Gastroesophageal sphincter (tissue), 4 donors: ENCODE data around the gene ALDH16A1. TPM values are rescaled to one million over a fixed set of nuclear protein-coding genes. Genes with fewer than 3 reads are reported as not detected.

Experiments used
- ATAC-seq: fragments of 150-250 bp; one replicate; pipeline ENCODE4 v1.9.1; 2016; ENCODE audit warnings: mild to moderate bottlenecking, moderate library complexity
- H3K27ac ChIP-seq, 4 donors: fragments of 200-600 bp; sonication (generic) in 3 of 4; 1 replicate in 3 of 4; 2 replicates in 1 of 4; pipeline ENCODE4 v1.5.1; 2016 to 2019
- H3K27me3 ChIP-seq: fragments of 200-600 bp; sonication (generic); one replicate; pipeline ENCODE4 v1.5.1; 2019
- H3K36me3 ChIP-seq, 2 donors: fragments of 200-600 bp; sonication (generic); one replicate each; pipeline ENCODE4 v1.5.1; 2019; ENCODE audit warnings: control low read depth in 1 of 2
- H3K4me1 ChIP-seq, 3 donors: fragments of 200-600 bp; sonication (generic); 1 replicate in 2 of 3; 2 replicates in 1 of 3; pipeline ENCODE4 v1.5.1; 2016 to 2019; ENCODE audit warnings: control low read depth in 2 of 3
- H3K4me3 ChIP-seq, 2 donors: fragments of 200-600 bp; sonication (generic); one replicate each; pipeline ENCODE4 v1.5.1; 2019; ENCODE audit warnings: mild to moderate bottlenecking in 1 of 2, moderate library complexity in 1 of 2
- H3K9me3 ChIP-seq, 3 donors: fragments of 200-600 bp; sonication (generic); one replicate each; pipeline ENCODE4 v1.5.1; 2017 to 2019; ENCODE audit warnings: control low read depth in 2 of 3
- EP300 ChIP-seq: sonication (generic); formaldehyde crosslinking; IDR thresholded peaks from one replicate; pipeline ENCODE4 v1.6.1; 2017; ENCODE audit warnings: antibody characterized with exemption, mild to moderate bottlenecking
- POLR2A ChIP-seq, 2 donors: fragments of 450-650 bp; IDR thresholded peaks; one replicate each; pipeline ENCODE4 v1.6.1; 2017; ENCODE audit warnings: antibody characterized with exemption in 2 of 2, mild to moderate bottlenecking in 2 of 2, moderate library complexity in 1 of 2
- POLR2AphosphoS5 ChIP-seq: sonication (generic); formaldehyde crosslinking; IDR thresholded peaks from one replicate; pipeline ENCODE4 v1.6.1; 2017; ENCODE audit warnings: antibody characterized with exemption
- WGBS, 2 donors: methylation state at CpG; one replicate each; pipeline ENCODE4 v1.1.5; 2018; ENCODE audit warnings: low coverage in 1 of 2; 5-methylcytosine and 5-hydroxymethylcytosine counted together
- total RNA-seq, 4 donors: library from RNA; depleted of rRNA; stranded (reverse); fragments of >200 nt; gene quantifications; one replicate each; pipeline ENCODE4 v1.1.0, GENCODE V29; 2016
- TF ChIP-seq, protein P1 (sequence below), 4 experiments: fragments of 200-600 bp in 2 of 4; fragments of 450-650 bp in 2 of 4; sonication (generic) in 1 of 4; IDR thresholded peaks; one replicate each; pipeline ENCODE4 v1.5.1; 2017 to 2019; ENCODE audit warnings: antibody characterized with exemption in 4 of 4, mild to moderate bottlenecking in 2 of 4, moderate library complexity in 2 of 4

Gene ALDH16A1
- total RNA-seq, 4 donors from 2014 or later = 11.8 to 34.4 (median 22.2) TPM

DNA sequence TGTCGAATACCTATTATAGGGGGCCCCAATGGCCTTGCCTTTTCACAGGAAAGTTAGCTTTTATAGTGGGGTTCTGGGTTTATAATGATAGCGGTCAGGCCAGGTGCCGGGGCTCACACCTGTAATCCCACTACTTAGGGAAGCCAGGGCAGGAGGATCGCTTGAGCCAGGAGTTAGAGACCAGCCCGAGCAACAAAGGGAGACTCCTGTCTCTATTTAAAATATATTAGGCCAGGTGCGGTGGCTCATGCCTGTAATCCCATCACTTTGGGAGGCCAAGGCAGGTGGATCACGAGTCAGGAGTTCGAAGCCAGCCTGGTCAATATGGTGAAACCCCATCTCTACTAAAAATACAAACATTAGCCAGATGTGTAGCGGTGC is 50.5 kb downstream of the ALDH16A1 start:
- Histone ChIP-seq H3K27me3 (no peaks in the 10 kb centered on the region), H3K4me1 (peaks cover 0 to 44% (median 7%) of the 10 kb centered on the region in 3 donors), H3K36me3 (peaks cover 0 to 18% of the 10 kb centered on the region in 2 donors), H3K4me3 (no peak overlapping the region), H3K9me3 (no peaks in the 10 kb centered on the region), H3K27ac (no peak overlapping the region)
- WGBS, 2 donors = 67% methylated on average over 5 of the region's 9 CpGs; no CpG with 5 or more reads in 1 of the 2 donors
- TF ChIP-seq POLR2A (IDR thresholded peaks at IDR 0.05) (no peak), EP300 (no peak), POLR2AphosphoS5 (no peak)
- TF ChIP-seq, protein P1, sequence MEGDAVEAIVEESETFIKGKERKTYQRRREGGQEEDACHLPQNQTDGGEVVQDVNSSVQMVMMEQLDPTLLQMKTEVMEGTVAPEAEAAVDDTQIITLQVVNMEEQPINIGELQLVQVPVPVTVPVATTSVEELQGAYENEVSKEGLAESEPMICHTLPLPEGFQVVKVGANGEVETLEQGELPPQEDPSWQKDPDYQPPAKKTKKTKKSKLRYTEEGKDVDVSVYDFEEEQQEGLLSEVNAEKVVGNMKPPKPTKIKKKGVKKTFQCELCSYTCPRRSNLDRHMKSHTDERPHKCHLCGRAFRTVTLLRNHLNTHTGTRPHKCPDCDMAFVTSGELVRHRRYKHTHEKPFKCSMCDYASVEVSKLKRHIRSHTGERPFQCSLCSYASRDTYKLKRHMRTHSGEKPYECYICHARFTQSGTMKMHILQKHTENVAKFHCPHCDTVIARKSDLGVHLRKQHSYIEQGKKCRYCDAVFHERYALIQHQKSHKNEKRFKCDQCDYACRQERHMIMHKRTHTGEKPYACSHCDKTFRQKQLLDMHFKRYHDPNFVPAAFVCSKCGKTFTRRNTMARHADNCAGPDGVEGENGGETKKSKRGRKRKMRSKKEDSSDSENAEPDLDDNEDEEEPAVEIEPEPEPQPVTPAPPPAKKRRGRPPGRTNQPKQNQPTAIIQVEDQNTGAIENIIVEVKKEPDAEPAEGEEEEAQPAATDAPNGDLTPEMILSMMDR (IDR thresholded peaks at IDR 0.05) = no peak
- ATAC-seq = no peak

DNA sequence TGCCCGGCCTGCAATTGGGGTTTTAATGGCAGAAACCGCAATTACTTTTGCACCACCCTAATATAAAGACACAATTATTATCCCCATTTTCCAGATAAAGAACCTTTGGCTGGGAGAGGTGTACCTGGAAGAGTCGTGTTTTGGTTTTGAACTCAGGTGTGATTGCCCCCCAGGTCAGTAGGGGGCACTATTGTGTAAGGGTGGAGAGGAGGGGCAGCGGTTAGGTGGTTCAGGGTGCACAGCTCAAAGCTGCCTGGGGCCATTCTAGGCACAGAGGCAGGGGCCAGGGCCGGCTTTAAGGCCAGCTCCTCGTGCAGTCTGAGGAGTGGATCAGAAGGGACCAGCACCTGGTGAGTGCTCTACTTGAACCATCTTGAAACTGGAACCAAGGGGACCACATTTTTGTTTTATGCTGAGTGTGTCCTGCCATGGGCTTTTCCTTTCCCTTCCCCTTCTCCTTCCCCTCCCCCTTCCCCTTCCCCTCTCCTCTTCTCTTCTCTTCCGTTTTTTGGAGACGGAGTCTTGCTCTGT is 53.6 kb downstream of the ALDH16A1 start:
- WGBS, 2 donors = 25 to 46% methylated on average over 4 to 6 of the region's 8 CpGs

DNA sequence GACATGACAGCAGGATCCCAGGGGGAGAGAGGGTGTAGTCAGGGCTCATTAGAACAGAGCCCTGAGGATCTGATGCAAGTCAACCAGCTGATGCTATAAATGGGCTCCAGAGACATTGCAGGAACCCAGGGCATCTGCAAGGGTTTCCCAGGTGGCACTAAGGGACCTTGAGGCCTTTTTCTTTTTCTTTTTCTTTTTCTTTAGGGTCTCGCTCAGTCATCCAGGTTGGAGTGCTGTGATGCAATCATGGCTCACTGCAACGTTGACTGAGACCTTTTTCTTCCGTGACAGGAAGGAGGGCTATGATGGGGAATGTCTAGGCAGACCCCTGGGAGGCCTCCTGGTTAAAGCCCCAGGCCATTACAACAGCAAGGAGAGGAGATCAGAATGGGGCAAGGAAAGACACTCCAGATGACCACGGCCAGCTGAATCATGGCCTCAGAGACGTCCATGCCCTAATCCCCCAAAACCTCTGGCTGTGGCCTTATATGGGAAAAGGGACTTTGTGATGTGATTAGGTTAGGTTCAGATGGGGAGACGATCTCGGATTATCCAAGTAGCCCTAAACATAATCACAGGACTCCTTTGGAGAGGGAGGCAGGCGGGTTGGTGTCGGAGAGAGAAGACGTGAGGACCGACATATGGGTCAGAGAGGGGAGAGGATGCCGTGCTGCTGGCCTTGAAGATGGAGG is 54.9 kb downstream of the ALDH16A1 start:
- Histone ChIP-seq H3K4me1 (peaks cover 0 to 32% (median 7%) of the 10 kb centered on the region in 3 donors), H3K27me3 (no peaks in the 10 kb centered on the region), H3K27ac (no peak overlapping the region), H3K9me3 (no peaks in the 10 kb centered on the region), H3K4me3 (no peak overlapping the region), H3K36me3 (no peaks in the 10 kb centered on the region)
- TF ChIP-seq, protein P1 (IDR thresholded peaks at IDR 0.05) = no peak
- no peak for TF ChIP-seq POLR2A (IDR thresholded peaks at IDR 0.05)
- TF ChIP-seq EP300 = no peak
- TF ChIP-seq POLR2AphosphoS5 = no peak
- WGBS, 2 donors = 69 to 75% methylated on average over 6 to 10 of the region's 12 CpGs
- ATAC-seq = no peak

More for the DNA sequence above, 53.6 kb downstream of the ALDH16A1 start:
- ATAC-seq = peak; percentile 70
- Histone ChIP-seq H3K27ac (no peak overlapping the region), H3K36me3 (no peaks in the 10 kb centered on the region), H3K27me3 (no peaks in the 10 kb centered on the region), H3K4me3 (no peak overlapping the region), H3K4me1 (peaks cover 0 to 23% (median under 1%) of the 10 kb centered on the region in 3 donors), H3K9me3 (no peaks in the 10 kb centered on the region)
- TF ChIP-seq, protein P1 (IDR thresholded peaks at IDR 0.05) = peak in 3 of 4 experiments; percentile 62 to 86 (median 65)
- no peak for TF ChIP-seq POLR2A (IDR thresholded peaks at IDR 0.05)
- no peak for TF ChIP-seq EP300
- no peak for TF ChIP-seq POLR2AphosphoS5

DNA sequence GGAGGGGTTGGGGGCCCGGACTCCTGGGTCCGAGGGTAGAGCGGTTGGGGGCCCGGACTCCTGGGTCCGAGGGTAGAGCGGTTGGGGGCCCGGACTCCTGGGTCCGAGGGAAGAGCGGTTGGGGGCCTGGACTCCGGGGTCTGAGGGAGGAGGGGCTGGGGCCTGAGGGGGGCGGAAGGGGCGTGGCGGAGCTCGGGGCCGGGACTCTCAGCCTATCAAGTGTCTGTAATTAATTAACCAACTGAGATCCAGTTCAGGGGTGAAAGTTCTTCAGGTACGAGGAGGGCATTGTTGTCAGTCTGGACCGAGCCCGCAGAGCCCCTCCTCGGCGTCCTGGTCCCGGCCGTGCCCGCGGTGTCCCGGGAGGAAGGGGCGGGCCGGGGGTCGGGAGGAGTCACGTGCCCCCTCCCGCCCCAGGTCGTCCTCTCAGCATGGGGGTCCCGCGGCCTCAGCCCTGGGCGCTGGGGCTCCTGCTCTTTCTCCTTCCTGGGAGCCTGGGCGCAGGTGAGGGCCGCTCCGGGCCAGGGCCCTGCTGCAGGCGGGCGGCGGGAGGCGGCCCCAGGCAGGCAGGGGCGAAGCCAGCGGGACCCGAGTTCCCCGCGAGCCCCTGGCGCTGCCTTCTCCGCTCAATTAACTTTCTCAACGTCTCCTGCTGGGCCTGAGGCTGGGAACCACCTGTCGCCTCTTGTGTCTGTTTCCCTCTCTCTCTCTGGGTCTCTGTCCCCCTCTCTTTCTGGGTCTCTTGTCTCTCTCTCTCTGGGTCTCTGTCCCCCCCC is 60.1 kb downstream of the ALDH16A1 start:
- 4 to 6% methylated on average over 9 to 13 of the region's 50 CpGs for WGBS, 2 donors
- H3K4me3 ChIP-seq = peak overlapping the region; percentile 78 to 79
- no peaks in the 10 kb centered on the region for H3K27me3 ChIP-seq
- H3K9me3 ChIP-seq = no peaks in the 10 kb centered on the region
- TF ChIP-seq POLR2A (IDR thresholded peaks at IDR 0.05) = no peak
- H3K27ac ChIP-seq = peak overlapping the region; percentile 47 to 93 (median 92)
- peaks cover 0 to 24% of the 10 kb centered on the region in 2 donors for H3K36me3 ChIP-seq
- peaks cover 0 to 57% (median 14%) of the 10 kb centered on the region in 3 donors for H3K4me1 ChIP-seq
- ATAC-seq = peak; percentile 70

DNA sequence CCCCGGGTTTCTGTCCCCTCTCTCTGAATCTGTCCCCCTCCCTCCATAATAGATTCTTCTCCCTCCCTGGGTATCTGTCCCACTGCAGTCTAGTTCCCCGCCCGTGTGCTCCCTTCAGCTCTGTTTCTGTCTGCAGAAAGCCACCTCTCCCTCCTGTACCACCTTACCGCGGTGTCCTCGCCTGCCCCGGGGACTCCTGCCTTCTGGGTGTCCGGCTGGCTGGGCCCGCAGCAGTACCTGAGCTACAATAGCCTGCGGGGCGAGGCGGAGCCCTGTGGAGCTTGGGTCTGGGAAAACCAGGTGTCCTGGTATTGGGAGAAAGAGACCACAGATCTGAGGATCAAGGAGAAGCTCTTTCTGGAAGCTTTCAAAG is 60.7 kb downstream of the ALDH16A1 start:
- H3K27me3 ChIP-seq = no peaks in the 10 kb centered on the region
- no peaks in the 10 kb centered on the region for H3K9me3 ChIP-seq
- peaks cover 0 to 30% of the 10 kb centered on the region in 2 donors for H3K36me3 ChIP-seq
- no peak for ATAC-seq
- peaks cover 0 to 57% (median 14%) of the 10 kb centered on the region in 3 donors for H3K4me1 ChIP-seq
- H3K27ac ChIP-seq = peak overlapping the region; percentile 47 to 93 (median 92)
- TF ChIP-seq, protein P1 (IDR thresholded peaks at IDR 0.05) = no peak
- TF ChIP-seq EP300 (no peak), POLR2AphosphoS5 (no peak), POLR2A (IDR thresholded peaks at IDR 0.05) (no peak)
- H3K4me3 ChIP-seq = peak overlapping the region; percentile 78 to 79
- 14% methylated on average over 3 of the region's 12 CpGs; no CpG with 5 or more reads in 1 of the 2 donors for WGBS, 2 donors
